Fibroblast of lung (primary cell): ENCODE measurements around the gene SPSB1. TPM values are rescaled to one million over a fixed set of nuclear protein-coding genes. Genes with fewer than 3 reads are reported as not detected.

Source experiments
- DNase-seq, 2 donors: peaks; one replicate each; pipeline versions ENCODE4 v3.0.0 to v3.0.0-alpha.2; 2010; ENCODE audit warnings: low read depth in 2 of 2
- H2AFZ ChIP-seq: 2 replicates; pipeline ENCODE4 v1.5.1; 2012; ENCODE audit warnings: low read length, control low read depth, inconsistent platforms
- H3K27ac ChIP-seq: 2 replicates; pipeline ENCODE4 v1.5.1; 2011; ENCODE audit warnings: low read length, control low read depth; ENCODE audit not compliant: insufficient read depth
- H3K27me3 ChIP-seq: 2 replicates; pipeline ENCODE4 v1.5.1; 2011; ENCODE audit warnings: mild to moderate bottlenecking, low read length; ENCODE audit not compliant: control insufficient read depth, insufficient read depth
- H3K36me3 ChIP-seq: 2 replicates; pipeline ENCODE4 v1.5.1; 2011; ENCODE audit warnings: low read length; ENCODE audit not compliant: control insufficient read depth, insufficient read depth
- H3K4me1 ChIP-seq: 2 replicates; pipeline ENCODE4 v1.5.1; 2011; ENCODE audit warnings: low read length; ENCODE audit not compliant: control insufficient read depth, insufficient read depth; ENCODE audit errors: extremely low read depth
- H3K4me2 ChIP-seq: 2 replicates; pipeline ENCODE4 v1.5.1; 2011; ENCODE audit warnings: low read length, control low read depth; ENCODE audit not compliant: insufficient read depth; ENCODE audit errors: extremely low read depth
- H3K4me3 ChIP-seq, 4 experiments: fragments of 200-600 bp in 1 of 4; sonication (generic) in 1 of 4; replicated peaks in 1 of 4; 2 replicates each; pipeline ENCODE4 v1.5.1; 2011 to 2016; ENCODE audit warnings: low read length in 4 of 4, low read depth in 3 of 4, mild to moderate bottlenecking in 3 of 4, control low read depth in 2 of 4, inconsistent platforms in 1 of 4, mixed read lengths in 1 of 4; ENCODE audit not compliant: insufficient read depth in 1 of 4; ENCODE audit errors: control extremely low read depth in 1 of 4
- H3K79me2 ChIP-seq: 2 replicates; pipeline ENCODE4 v1.5.1; 2012; ENCODE audit warnings: mild to moderate bottlenecking, low read length, inconsistent platforms; ENCODE audit not compliant: control insufficient read depth, insufficient read depth
- H3K9ac ChIP-seq: 2 replicates; pipeline ENCODE4 v1.5.1; 2011; ENCODE audit warnings: mild to moderate bottlenecking, low read length, control low read depth; ENCODE audit not compliant: insufficient read depth
- H3K9me3 ChIP-seq: 2 replicates; pipeline ENCODE4 v1.5.1; 2012; ENCODE audit warnings: low read depth, low read length; ENCODE audit not compliant: control insufficient read depth, insufficient read depth
- H4K20me1 ChIP-seq: 2 replicates; pipeline ENCODE4 v1.5.1; 2011; ENCODE audit warnings: low read length; ENCODE audit not compliant: control insufficient read depth, insufficient read depth; ENCODE audit errors: extremely low read depth
- CTCF ChIP-seq, 2 donors: IDR thresholded peaks in 1 of 2; conservative IDR thresholded peaks in 1 of 2; 1 replicate in 1 of 2; 2 replicates in 1 of 2; pipeline ENCODE4 v1.5.1; 2011 to 2012; ENCODE audit warnings: low read length in 2 of 2, control low read depth in 1 of 2, inconsistent platforms in 1 of 2, low read depth in 1 of 2, mild to moderate bottlenecking in 1 of 2
- EZH2 ChIP-seq: IDR thresholded peaks from 2 replicates; pipeline ENCODE4 v1.5.1; 2012; ENCODE audit warnings: low read length, control low read depth, mild to moderate bottlenecking; ENCODE audit errors: missing control alignments
- polyA plus RNA-seq, 2 donors: library from polyadenylated mRNA; depleted of rRNA in 1 of 2; stranded (reverse) in 1 of 2; unstranded in 1 of 2; fragments of >200 nt; gene quantifications; 2 replicates each; pipeline ENCODE4 v1.2.1, GENCODE V29; 2011 to 2012; ENCODE audit warnings: missing spikeins in 1 of 2
- total RNA-seq: library from RNA; depleted of rRNA; stranded (reverse); fragments of >200 nt; gene quantifications from 2 replicates; pipeline ENCODE4 v1.2.1, GENCODE V29; 2014

The SPSB1 gene
- total and polyA plus RNA-seq, 2 donors (not counting 1 experiment from before 2014, with no cell fraction given), result 14.3 to 20.6 TPM

- Histone ChIP-seq H3K27ac (no peak overlapping the region), H3K4me1 (peaks cover 17% of the 10 kb centered on the region), H3K36me3 (no peaks in the 10 kb centered on the region), H4K20me1 (no peaks in the 10 kb centered on the region), H3K9me3 (no peaks in the 10 kb centered on the region), H3K4me3 (no peak overlapping the region), H3K4me2 (no peak overlapping the region), H2AFZ (no peak overlapping the region), H3K27me3 (no peaks in the 10 kb centered on the region), H3K79me2 (no peaks in the 10 kb centered on the region), H3K9ac (no peak overlapping the region)
- no peak for TF ChIP-seq CTCF (conservative IDR thresholded peaks at IDR 0.05 in 1 of 2, IDR thresholded peaks at IDR 0.05 in 1 of 2; ENCODE audit: low read depth in 1 of 2, low read length in 2 of 2)
- no peak for TF ChIP-seq EZH2
- no peak for DNase-seq
These were observed 108.4 kb downstream of the SPSB1 start for GRCh38 chr1:9401080-9401453.

GRCh38 chr1:9402256-9402616 lies 109.5 kb downstream of the SPSB1 start:
- no peak overlapping the region for H3K27ac ChIP-seq
- no peak overlapping the region for H2AFZ ChIP-seq
- H3K9me3 ChIP-seq, result no peaks in the 10 kb centered on the region
- no peak for DNase-seq
- no peaks in the 10 kb centered on the region for H4K20me1 ChIP-seq
- H3K9ac ChIP-seq, result no peak overlapping the region
- H3K4me2 ChIP-seq, result no peak overlapping the region
- peaks cover 17% of the 10 kb centered on the region for H3K4me1 ChIP-seq
- no peaks in the 10 kb centered on the region for H3K79me2 ChIP-seq
- TF ChIP-seq EZH2, result no peak
- no peak for TF ChIP-seq CTCF (conservative IDR thresholded peaks at IDR 0.05 in 1 of 2, IDR thresholded peaks at IDR 0.05 in 1 of 2; ENCODE audit: low read depth in 1 of 2, low read length in 2 of 2)
- H3K36me3 ChIP-seq, result no peaks in the 10 kb centered on the region
- no peak overlapping the region for H3K4me3 ChIP-seq
- H3K27me3 ChIP-seq, result no peaks in the 10 kb centered on the region

GRCh38 chr1:9402717-9403225 lies 110.1 kb downstream of the SPSB1 start:
- Histone ChIP-seq H3K4me3 (no peak overlapping the region), H3K27me3 (no peaks in the 10 kb centered on the region), H3K9ac (no peak overlapping the region), H2AFZ (no peak overlapping the region), H3K79me2 (no peaks in the 10 kb centered on the region), H4K20me1 (no peaks in the 10 kb centered on the region), H3K36me3 (no peaks in the 10 kb centered on the region), H3K4me2 (no peak overlapping the region), H3K27ac (no peak overlapping the region), H3K4me1 (peaks cover 17% of the 10 kb centered on the region), H3K9me3 (no peaks in the 10 kb centered on the region)
- no peak for DNase-seq
- TF ChIP-seq EZH2 (no peak), CTCF (conservative IDR thresholded peaks at IDR 0.05 in 1 of 2, IDR thresholded peaks at IDR 0.05 in 1 of 2; ENCODE audit: low read depth in 1 of 2, low read length in 2 of 2) (no peak)
